Astrocyte of the spinal cord (primary cell): ENCODE results near the gene ELAC1.

Experiments
- DNase-seq: peaks from one replicate; pipeline ENCODE4 v3.0.0; 2011; ENCODE audit warnings: low read depth, low spot score
- H3K4me3 ChIP-seq: 2 replicates; pipeline ENCODE4 v1.5.1; 2011; ENCODE audit warnings: low read depth, mild to moderate bottlenecking, low read length, moderate library complexity
- CTCF ChIP-seq: IDR thresholded peaks from 2 replicates; pipeline ENCODE4 v1.5.1; 2012; ENCODE audit warnings: low read depth, mild to moderate bottlenecking, low read length, inconsistent platforms
- in situ Hi-C: cut with HindIII; loops from 2 replicates; pipeline ENCODE4 v1.10.0; 2017; ENCODE audit warnings: low sequenced_read_pairs

ELAC1 gene

GRCh38 chr18:50949185-50949584 is 18.7 kb upstream of the ELAC1 start:
- no peak for DNase-seq
- no peak for TF ChIP-seq CTCF
- in situ Hi-C loops: no loop called here
- H3K4me3 ChIP-seq: no peak overlapping the region

GRCh38 chr18:50950626-50951025 is 17.2 kb upstream of the ELAC1 start:
- DNase-seq: no peak
- in situ Hi-C loops: no loop called here
- TF ChIP-seq CTCF: no peak
- no peak overlapping the region for H3K4me3 ChIP-seq

- no peak for TF ChIP-seq CTCF
- H3K4me3 ChIP-seq: no peak overlapping the region
- in situ Hi-C loops: no loop called here
- DNase-seq: no peak
Measured at GRCh38 chr18:50953822-50954221, 14.0 kb upstream of the ELAC1 start.

- in situ Hi-C loops: no loop called here
- no peak for TF ChIP-seq CTCF
- no peak overlapping the region for H3K4me3 ChIP-seq
- DNase-seq: no peak
Measured at GRCh38 chr18:50955253-50955652, 12.6 kb upstream of the ELAC1 start.

GRCh38 chr18:50956116-50956515 is 11.7 kb upstream of the ELAC1 start:
- no peak overlapping the region for H3K4me3 ChIP-seq
- in situ Hi-C loops: no loop called here
- no peak for TF ChIP-seq CTCF

GRCh38 chr18:50961974-50962373 is 5.9 kb upstream of the ELAC1 start:
- no peak for TF ChIP-seq CTCF
- DNase-seq: no peak
- no peak overlapping the region for H3K4me3 ChIP-seq
- in situ Hi-C loops: no loop called here

More at GRCh38 chr18:50956116-50956515, 11.7 kb upstream of the ELAC1 start:
- DNase-seq: no peak

DNA sequence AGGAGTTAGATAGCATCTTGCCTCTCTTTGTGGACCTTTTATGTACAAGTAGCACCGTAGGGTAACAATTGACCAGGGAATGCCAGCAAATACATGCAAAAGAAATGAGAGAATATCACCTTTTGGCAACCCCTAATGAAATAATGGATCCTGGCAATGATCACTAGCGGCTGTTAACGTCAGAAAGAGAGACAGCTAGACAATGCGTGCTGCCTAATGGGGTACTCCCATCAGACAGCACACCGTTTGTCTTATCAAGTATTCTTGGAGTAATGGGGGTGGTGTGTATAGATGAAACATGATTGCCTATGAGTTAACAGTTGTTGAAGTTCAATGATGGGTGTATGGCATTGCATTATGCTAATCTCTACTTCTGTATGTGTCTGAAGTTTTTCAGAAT is 1.6 kb downstream of the ELAC1 start:
- in situ Hi-C loops: no loop called here
- no peak overlapping the region for H3K4me3 ChIP-seq
- no peak for TF ChIP-seq CTCF
- no peak for DNase-seq
